ENCODE results near the gene FAM174C.
"Not testable (repeated sequence)": the region's sequence is repeated elsewhere in the genome, so short reads cannot be mapped to it uniquely, and the experiment has no call there.

FAM174C gene

GRCh38 chr19:1313695-1314613 is 38.6 kb downstream of the FAM174C start:
- H3K27ac ChIP-seq = peak overlapping the region; percentile 5; the same call in 1 of the 2 replicates
- TF ChIP-seq, protein P1, sequence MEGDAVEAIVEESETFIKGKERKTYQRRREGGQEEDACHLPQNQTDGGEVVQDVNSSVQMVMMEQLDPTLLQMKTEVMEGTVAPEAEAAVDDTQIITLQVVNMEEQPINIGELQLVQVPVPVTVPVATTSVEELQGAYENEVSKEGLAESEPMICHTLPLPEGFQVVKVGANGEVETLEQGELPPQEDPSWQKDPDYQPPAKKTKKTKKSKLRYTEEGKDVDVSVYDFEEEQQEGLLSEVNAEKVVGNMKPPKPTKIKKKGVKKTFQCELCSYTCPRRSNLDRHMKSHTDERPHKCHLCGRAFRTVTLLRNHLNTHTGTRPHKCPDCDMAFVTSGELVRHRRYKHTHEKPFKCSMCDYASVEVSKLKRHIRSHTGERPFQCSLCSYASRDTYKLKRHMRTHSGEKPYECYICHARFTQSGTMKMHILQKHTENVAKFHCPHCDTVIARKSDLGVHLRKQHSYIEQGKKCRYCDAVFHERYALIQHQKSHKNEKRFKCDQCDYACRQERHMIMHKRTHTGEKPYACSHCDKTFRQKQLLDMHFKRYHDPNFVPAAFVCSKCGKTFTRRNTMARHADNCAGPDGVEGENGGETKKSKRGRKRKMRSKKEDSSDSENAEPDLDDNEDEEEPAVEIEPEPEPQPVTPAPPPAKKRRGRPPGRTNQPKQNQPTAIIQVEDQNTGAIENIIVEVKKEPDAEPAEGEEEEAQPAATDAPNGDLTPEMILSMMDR (conservative IDR thresholded peaks at IDR 0.05) = no peak

GRCh38 chr19:1315470-1316166 is 40.3 kb downstream of the FAM174C start:
- H3K27ac ChIP-seq = peak overlapping the region; percentile 64

DNA sequence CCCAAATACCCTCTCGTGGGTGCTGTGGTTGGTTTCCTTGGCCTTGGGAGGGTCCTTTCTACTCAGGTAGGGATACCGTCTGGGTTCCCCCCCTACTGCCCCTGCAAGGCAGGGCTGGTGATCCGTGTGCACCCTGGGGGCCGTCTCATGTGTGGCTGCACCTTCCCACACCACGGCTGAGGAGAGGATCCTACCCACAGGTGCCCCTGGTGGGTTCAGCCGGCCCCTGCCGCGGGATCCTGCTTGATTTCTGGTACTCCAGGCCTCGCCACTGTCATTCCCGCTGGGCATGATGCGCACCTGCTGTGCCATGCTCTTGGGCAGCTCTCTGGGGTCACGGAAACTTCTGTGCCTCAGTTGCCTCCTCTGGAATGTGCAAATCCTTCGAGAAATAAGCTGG is 41.1 kb downstream of the FAM174C start:
- H3K27ac ChIP-seq = no peak overlapping the region
- TF ChIP-seq, protein P1 (conservative IDR thresholded peaks at IDR 0.05) = no peak

More at GRCh38 chr19:1315470-1316166, 40.3 kb downstream of the FAM174C start:
- TF ChIP-seq, protein P1 (conservative IDR thresholded peaks at IDR 0.05) = peak; percentile 85

DNA sequence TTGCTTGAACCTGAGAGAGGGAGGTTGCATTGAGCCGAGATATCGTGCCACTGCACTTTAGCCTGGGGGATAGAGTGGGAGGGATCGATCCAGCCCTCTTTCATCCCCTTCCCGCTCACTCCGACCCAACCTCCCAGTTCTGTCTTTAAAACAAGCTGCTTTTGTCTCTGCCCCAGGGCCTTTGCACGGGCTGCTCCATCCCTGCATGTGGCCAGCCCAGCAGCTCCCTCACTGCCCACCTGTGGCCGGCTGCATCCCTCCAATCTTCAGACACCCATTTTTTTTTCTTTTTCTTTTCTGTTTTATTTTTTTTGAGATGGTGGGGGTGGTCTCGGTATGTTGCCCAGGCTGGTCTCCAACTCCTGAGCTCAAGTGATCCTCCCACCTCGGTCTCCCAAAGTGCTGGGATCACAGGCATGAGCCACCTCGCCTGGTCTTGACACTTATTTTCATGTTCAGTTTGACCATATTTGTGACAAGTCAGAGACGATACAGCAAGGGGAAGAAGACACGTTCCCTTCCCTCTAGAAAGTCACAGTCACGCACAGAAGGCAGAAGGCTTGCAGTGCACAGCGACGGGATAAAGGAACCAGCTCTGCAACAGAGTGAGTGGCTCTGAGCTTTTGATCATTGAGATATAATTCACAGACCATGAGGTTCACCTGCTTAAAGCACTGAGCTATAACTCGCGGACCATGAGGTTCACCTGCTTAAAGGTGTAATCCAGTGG is 42.1 kb downstream of the FAM174C start:
- H3K27ac ChIP-seq = no peak overlapping the region
- TF ChIP-seq, protein P1 (conservative IDR thresholded peaks at IDR 0.05) = no peak

GRCh38 chr19:1318678-1319471 is 43.5 kb downstream of the FAM174C start:
- TF ChIP-seq, protein P1 (conservative IDR thresholded peaks at IDR 0.05) = no peak
- H3K27ac ChIP-seq = no peak overlapping the region

DNA sequence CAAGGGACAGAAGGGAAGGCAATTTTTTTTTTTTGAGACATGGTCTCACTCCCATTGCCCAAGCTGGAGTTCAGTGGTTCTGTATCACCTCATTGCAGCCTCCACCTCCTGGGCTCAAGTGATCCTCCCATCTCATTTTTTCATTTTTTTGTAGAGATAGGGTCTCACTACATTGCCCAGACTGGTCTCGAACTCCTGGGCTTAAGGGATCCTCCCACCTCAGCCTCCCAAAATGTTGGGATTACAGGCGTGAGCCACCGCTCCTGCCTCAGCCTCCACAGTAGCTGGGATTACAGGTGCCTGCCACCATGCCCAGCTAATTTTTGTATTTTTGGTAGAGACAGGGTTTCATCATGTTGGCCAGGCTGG is 44.9 kb downstream of the FAM174C start:
- not testable (repeated sequence) for H3K27ac ChIP-seq

GRCh38 chr19:1321539-1321938 is 46.2 kb downstream of the FAM174C start:
- H3K27ac ChIP-seq = no peak overlapping the region
- TF ChIP-seq, protein P1 (conservative IDR thresholded peaks at IDR 0.05) = no peak
